ENCODE data around the gene ANKS1B.

The ANKS1B gene

DNA sequence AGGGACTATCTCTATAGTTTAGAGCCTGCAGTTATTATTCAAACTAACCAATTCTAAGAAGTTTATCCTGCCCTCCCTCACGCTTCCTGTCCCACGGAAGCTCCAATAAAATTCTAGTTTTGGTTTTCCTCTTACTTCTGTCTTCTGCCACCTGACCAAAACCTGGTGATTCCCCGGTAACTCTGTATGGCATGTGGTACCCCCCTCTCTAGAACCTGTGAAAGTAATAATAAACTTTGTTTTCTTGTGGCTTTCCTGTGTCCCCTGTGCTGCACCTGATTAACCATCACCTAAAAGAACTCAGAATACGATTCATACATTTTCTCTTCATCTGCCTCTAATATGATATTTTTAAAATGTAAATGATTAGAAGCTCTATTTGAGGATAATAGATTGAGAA, 959.9 kb downstream of the ANKS1B start (continued):
- TF ChIP-seq, protein P1, sequence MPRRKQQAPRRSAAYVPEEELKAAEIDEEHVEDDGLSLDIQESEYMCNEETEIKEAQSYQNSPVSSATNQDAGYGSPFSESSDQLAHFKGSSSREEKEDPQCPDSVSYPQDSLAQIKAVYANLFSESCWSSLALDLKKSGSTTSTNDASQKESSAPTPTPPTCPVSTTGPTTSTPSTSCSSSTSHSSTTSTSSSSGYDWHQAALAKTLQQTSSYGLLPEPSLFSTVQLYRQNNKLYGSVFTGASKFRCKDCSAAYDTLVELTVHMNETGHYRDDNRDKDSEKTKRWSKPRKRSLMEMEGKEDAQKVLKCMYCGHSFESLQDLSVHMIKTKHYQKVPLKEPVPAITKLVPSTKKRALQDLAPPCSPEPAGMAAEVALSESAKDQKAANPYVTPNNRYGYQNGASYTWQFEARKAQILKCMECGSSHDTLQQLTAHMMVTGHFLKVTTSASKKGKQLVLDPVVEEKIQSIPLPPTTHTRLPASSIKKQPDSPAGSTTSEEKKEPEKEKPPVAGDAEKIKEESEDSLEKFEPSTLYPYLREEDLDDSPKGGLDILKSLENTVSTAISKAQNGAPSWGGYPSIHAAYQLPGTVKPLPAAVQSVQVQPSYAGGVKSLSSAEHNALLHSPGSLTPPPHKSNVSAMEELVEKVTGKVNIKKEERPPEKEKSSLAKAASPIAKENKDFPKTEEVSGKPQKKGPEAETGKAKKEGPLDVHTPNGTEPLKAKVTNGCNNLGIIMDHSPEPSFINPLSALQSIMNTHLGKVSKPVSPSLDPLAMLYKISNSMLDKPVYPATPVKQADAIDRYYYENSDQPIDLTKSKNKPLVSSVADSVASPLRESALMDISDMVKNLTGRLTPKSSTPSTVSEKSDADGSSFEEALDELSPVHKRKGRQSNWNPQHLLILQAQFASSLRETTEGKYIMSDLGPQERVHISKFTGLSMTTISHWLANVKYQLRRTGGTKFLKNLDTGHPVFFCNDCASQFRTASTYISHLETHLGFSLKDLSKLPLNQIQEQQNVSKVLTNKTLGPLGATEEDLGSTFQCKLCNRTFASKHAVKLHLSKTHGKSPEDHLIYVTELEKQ (tag by site-specific recombination; IDR thresholded peaks at IDR 0.05; ENCODE audit: borderline replicate concordance) = no peak
- TF ChIP-seq GLI2 (tag by site-specific recombination; IDR thresholded peaks at IDR 0.05; ENCODE audit: borderline replicate concordance, low read depth) (no peak), HOXD13 (CRISPR knock-in tag; IDR thresholded peaks at IDR 0.05; ENCODE audit: borderline replicate concordance) (no peak), ZNF416 (tag by site-specific recombination; IDR thresholded peaks at IDR 0.05) (no peak)

DNA sequence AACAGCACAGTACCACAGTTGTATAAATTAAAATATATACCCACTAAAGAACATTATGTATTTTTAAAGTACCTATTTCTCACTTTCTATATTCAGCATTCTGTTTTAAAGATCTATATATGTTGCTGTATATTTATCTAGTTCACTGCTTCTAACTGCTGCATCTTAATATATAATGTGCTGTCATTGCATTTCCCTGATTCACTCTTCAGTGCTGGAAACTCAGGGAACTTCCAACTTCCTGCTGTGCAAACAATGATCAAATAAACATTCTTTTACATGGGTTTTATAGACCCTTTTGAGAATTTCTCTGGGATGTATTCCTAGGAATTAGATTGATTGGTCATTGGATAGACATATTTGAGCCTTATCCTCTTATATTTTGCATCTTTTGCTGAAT, 960.5 kb downstream of the ANKS1B start:
- Histone ChIP-seq H3K27ac (ENCODE audit: extremely low read depth, low read depth, low read length) (no peak overlapping the region), H3K4me1 (ENCODE audit: control insufficient read depth, insufficient read depth, low read length) (no peaks in the 10 kb centered on the region), H3K9me3 (ENCODE audit: control insufficient read depth, insufficient read depth, low read depth, low read length) (no peaks in the 10 kb centered on the region), H3K4me3 (ENCODE audit: low read depth, low read length) (no peak overlapping the region), H3K36me3 (ENCODE audit: control insufficient read depth in 2 of 2, insufficient read depth in 1 of 2, low read length in 2 of 2) (no peaks in the 10 kb centered on the region)
- CTCF ChIA-PET = no interaction called here
- POLR2A ChIA-PET = no interaction called here
- TF ChIP-seq ZNF169 (tag by site-specific recombination; IDR thresholded peaks at IDR 0.05) (no peak), ZNF2 (tag by site-specific recombination; IDR thresholded peaks at IDR 0.05) (no peak), RBAK (tag by site-specific recombination; IDR thresholded peaks at IDR 0.05) (no peak), ZNF354C (tag by site-specific recombination; IDR thresholded peaks at IDR 0.05; ENCODE audit: borderline replicate concordance, low read depth) (no peak), ZNF184 (tag by site-specific recombination; IDR thresholded peaks at IDR 0.05) (no peak), ZNF830 (tag by site-specific recombination; IDR thresholded peaks at IDR 0.05; ENCODE audit: low read depth) (no peak), ZNF558 (tag by site-specific recombination; IDR thresholded peaks at IDR 0.05) (no peak), ZNF311 (tag by site-specific recombination; IDR thresholded peaks at IDR 0.05; ENCODE audit: borderline replicate concordance) (no peak), ZBTB20 (tag by site-specific recombination; IDR thresholded peaks at IDR 0.05) (no peak), ZNF76 (tag by site-specific recombination; IDR thresholded peaks at IDR 0.05; ENCODE audit: borderline replicate concordance, low read depth) (no peak), ZNF223 (tag by site-specific recombination; IDR thresholded peaks at IDR 0.05) (no peak), ZSCAN30 (tag by site-specific recombination; IDR thresholded peaks at IDR 0.05) (no peak), ZNF146 (tag by site-specific recombination; IDR thresholded peaks at IDR 0.05) (no peak), ZNF138 (tag by site-specific recombination; IDR thresholded peaks at IDR 0.05; ENCODE audit: borderline replicate concordance) (no peak)
- TF ChIP-seq, protein P2, sequence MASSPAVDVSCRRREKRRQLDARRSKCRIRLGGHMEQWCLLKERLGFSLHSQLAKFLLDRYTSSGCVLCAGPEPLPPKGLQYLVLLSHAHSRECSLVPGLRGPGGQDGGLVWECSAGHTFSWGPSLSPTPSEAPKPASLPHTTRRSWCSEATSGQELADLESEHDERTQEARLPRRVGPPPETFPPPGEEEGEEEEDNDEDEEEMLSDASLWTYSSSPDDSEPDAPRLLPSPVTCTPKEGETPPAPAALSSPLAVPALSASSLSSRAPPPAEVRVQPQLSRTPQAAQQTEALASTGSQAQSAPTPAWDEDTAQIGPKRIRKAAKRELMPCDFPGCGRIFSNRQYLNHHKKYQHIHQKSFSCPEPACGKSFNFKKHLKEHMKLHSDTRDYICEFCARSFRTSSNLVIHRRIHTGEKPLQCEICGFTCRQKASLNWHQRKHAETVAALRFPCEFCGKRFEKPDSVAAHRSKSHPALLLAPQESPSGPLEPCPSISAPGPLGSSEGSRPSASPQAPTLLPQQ (tag by site-specific recombination; IDR thresholded peaks at IDR 0.05) = no peak
- TF ChIP-seq, protein P3, sequence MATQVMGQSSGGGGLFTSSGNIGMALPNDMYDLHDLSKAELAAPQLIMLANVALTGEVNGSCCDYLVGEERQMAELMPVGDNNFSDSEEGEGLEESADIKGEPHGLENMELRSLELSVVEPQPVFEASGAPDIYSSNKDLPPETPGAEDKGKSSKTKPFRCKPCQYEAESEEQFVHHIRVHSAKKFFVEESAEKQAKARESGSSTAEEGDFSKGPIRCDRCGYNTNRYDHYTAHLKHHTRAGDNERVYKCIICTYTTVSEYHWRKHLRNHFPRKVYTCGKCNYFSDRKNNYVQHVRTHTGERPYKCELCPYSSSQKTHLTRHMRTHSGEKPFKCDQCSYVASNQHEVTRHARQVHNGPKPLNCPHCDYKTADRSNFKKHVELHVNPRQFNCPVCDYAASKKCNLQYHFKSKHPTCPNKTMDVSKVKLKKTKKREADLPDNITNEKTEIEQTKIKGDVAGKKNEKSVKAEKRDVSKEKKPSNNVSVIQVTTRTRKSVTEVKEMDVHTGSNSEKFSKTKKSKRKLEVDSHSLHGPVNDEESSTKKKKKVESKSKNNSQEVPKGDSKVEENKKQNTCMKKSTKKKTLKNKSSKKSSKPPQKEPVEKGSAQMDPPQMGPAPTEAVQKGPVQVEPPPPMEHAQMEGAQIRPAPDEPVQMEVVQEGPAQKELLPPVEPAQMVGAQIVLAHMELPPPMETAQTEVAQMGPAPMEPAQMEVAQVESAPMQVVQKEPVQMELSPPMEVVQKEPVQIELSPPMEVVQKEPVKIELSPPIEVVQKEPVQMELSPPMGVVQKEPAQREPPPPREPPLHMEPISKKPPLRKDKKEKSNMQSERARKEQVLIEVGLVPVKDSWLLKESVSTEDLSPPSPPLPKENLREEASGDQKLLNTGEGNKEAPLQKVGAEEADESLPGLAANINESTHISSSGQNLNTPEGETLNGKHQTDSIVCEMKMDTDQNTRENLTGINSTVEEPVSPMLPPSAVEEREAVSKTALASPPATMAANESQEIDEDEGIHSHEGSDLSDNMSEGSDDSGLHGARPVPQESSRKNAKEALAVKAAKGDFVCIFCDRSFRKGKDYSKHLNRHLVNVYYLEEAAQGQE (tag by site-specific recombination; IDR thresholded peaks at IDR 0.05) = no peak

Measured in HEK293 (cell line).